HG03066 (cell line): ENCODE results near the gene OR51A7.
"Not testable (repeated sequence)": the region's sequence is repeated elsewhere in the genome, so short reads cannot be mapped to it uniquely, and the experiment has no call there.

ENCODE experiments used
- ATAC-seq: cut with Tn5 transposase; IDR thresholded peaks from one replicate; pipeline ENCODE4 v1.9.1; 2021; ENCODE audit warnings: low read depth; ENCODE audit not compliant: unreplicated experiment

The OR51A7 gene, protein sequence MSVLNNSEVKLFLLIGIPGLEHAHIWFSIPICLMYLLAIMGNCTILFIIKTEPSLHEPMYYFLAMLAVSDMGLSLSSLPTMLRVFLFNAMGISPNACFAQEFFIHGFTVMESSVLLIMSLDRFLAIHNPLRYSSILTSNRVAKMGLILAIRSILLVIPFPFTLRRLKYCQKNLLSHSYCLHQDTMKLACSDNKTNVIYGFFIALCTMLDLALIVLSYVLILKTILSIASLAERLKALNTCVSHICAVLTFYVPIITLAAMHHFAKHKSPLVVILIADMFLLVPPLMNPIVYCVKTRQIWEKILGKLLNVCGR

DNA sequence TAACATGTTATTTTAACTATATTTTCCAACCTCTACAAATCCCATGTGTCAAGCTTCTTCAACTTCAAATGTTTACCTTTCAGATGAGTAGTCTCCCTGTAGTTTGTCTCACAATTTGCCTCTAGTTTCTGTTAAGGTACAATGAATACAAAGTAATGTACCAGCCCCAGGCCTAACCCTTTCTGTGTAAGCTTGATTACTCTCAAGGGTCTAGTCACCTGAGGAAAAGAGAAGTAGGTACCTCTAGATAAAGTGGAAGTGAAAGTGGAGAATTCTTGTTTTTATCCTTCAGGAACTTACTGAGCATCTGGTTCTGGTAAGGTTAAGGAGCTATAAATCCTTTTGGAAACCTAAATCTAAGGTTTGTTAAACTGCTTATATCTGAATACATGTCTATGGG is at the start of gene OR51A7:
Gene OR51A7 (plus strand): TSS at position 300 of the 400 bp plus-strand sequence. CDS start 3,587 bp downstream, outside the sequence.
- ATAC-seq: no peak

DNA sequence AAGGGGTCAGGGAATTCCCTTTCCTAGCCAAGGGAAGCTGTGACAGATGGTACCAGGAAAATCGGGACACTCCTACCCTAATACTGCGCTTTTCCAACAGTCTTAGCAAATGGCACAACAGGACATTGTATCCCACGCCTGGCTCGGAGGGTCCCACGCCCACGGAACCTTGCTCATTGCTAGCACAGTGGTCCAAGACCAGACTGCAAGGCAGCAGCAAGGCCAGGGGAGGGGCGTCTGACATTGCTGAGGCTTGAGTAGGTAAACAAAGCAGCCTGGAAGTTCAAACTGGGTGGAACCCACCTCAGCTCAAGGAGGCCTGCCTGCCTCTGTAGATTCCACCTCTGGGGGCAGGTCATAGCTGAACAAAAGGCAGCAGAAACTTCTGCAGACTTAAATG is 49.3 kb upstream of the OR51A7 start:
- not testable (repeated sequence) for ATAC-seq

GRCh38 chr11:4862447-4863236 is 40.9 kb upstream of the OR51A7 start:
- ATAC-seq: no peak

DNA sequence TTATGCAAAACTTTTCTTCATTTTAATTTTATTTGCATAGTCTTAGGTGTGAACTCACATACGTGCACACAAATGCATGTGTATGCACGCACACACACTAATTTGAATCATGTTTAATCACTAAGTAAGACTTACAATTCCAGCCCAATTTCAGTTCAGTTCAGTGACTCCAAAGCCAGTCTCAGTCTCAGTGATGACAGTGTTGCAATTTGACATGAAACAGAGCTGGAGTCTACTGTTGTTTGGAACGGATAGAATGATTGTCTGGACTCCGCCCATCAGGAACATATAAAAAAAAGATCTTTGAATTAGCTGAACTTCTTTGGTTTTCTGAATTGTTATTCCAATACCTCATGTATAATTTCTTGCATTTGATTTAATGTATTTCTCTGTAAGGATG is 39.7 kb upstream of the OR51A7 start:
- ATAC-seq: no peak

DNA sequence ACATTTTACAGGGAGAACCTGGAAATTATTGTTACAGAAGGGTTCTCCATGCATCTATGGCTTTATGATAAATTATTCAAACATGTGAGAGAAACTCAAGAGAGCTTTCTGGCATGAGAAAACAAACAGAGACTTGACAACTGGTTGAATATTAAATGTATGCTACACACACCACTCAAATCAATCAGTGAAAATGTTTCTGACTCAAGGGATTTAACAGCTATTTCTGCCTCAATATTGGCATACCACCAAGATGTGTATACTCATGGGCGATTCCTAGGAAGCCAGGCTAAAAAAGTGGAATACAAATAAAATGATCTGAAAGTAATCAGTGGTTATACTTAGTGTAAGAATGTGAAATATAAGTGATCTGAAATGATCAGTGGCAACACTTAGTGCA is 37.7 kb upstream of the OR51A7 start:
- no peak for ATAC-seq

GRCh38 chr11:4881188-4881587 is 22.4 kb upstream of the OR51A7 start:
- no peak for ATAC-seq

GRCh38 chr11:4881860-4882500 is 21.6 kb upstream of the OR51A7 start, which contains the start of gene OR51T1:
Gene OR51T1, plus strand, starts transcription at chr11:4881900. Its CDS starts 0 bp downstream, at chr11:4881900.
- no peak for ATAC-seq

DNA sequence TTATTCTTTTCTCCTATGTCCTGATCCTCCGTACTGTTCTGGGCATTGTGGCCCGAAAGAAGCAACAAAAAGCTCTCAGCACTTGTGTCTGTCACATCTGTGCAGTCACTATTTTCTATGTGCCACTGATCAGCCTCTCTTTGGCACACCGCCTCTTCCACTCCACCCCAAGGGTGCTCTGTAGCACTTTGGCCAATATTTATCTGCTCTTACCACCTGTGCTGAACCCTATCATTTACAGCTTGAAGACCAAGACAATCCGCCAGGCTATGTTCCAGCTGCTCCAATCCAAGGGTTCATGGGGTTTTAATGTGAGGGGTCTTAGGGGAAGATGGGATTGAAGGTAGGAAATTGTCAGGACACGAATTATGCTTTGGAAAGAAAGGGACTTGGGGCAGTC is 21.0 kb upstream of the OR51A7 start:
- no peak for ATAC-seq

- no peak for ATAC-seq
These were observed 19.2 kb upstream of the OR51A7 start for GRCh38 chr11:4884361-4884760.

- no peak for ATAC-seq
These were observed 17.4 kb upstream of the OR51A7 start for GRCh38 chr11:4886186-4886585.

GRCh38 chr11:4887591-4887990 is 16.0 kb upstream of the OR51A7 start:
- no peak for ATAC-seq

DNA sequence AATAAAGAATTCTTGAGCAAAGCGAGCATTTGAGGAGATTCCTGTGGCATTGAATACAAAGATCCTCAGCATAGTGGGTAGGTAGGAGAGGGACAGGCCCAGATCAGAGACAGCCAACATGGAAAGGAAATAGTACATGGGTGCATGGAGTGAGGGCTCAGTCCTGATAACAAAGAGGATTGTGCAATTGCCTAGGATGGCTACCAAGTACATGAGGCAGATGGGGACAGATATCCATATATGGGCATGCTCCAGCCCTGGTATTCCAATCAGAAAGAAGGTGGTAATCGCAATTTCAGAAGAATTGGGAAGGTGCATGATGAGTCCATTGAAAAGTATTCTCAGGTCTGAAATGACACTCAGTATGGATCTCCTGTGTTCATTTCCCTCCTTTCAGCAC is 13.3 kb upstream of the OR51A7 start:
- ATAC-seq: no peak

- ATAC-seq: no peak
These were observed 11.5 kb upstream of the OR51A7 start for GRCh38 chr11:4891996-4892640.

- no peak for ATAC-seq
These were observed 13.0 kb downstream of the OR51A7 start for GRCh38 chr11:4916581-4916980.

- no peak for ATAC-seq
These were observed 15.7 kb downstream of the OR51A7 start, which contains the start of gene OR51G2 for GRCh38 chr11:4919250-4919649. Gene OR51G2, minus strand, starts transcription at chr11:4919350. Its CDS starts 3,687 bp downstream, at chr11:4915663.

DNA sequence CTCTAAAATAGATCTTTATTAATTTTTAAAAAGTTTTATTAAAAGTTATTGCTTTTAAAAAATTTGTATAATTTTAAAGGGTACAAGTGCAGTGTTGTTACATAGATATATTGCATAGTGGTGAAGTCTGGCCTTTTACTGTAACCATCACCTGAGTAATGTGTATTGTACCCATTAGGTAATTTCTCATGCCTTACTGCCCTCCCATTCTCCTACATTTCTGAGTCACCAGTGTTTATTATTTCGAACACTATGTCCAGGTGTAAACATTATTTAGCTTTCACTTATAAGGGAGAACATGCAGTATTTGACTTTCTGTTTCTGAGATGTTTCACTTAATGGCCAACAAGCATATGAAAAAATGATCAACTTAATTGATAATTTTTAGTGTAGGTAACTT is 18.2 kb downstream of the OR51A7 start:
- ATAC-seq: no peak

DNA sequence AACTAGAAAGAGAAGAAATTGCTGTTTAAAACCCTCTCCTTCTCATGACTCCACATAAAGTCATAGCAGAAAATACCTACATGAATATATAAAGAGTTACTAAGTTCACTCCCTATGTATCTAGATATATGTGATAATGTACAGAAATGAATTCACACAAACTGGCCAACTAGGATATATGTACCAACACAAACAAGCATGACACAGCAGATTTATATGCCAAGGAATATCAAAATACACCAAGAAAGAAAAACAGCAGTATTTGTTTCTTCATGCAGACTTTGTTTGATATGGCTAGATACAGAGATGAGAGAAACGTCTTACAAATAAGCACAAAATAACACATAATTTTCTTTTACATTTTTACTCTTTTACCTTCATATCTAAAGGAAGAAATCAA is 18.7 kb downstream of the OR51A7 start:
- no peak for ATAC-seq

DNA sequence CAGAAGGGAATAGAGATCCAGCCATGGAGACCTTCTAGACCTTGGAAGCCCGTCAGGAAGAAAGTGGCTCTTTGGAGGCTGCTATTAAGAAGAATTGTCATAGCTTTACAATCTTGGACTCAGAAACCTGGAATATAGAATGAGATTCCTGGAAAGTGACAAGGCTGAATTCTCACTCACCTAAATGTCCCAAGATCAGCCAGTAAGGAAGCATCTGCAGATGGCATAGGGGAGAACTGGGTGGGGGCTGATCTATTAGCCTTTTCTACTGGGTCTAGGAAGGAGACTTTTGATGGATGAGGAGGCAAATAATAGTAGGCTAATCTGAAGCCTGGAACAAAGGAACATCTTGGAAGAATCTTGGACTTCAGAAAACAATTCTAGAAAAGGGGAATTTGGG is 20.7 kb downstream of the OR51A7 start, which contains the start of gene OR51G1:
Gene OR51G1 (minus strand): TSS at position 101 of the 400 bp plus-strand sequence. CDS start 0 bp downstream, at position 101.
- ATAC-seq: no peak

GRCh38 chr11:4926608-4927007 is 23.0 kb downstream of the OR51A7 start:
- ATAC-seq: no peak

DNA sequence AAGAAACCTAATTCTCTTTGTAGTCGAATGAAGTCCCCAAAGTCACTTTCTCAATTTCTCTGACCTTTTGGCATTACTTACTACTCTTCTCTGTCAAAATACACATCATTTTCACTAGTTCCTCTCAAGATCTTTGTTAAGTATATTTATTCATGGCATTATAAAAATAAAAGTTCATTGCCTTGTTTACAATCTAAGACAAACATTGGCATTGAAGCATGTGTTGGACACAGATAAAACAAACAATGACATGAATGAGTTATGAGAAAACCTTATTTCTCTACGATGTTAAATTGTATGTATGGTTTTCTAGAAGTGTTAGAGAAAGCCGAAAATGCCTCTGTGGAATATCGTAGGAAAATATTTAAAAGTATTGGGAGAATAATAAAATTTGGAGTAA is 29.2 kb downstream of the OR51A7 start:
- no peak for ATAC-seq

DNA sequence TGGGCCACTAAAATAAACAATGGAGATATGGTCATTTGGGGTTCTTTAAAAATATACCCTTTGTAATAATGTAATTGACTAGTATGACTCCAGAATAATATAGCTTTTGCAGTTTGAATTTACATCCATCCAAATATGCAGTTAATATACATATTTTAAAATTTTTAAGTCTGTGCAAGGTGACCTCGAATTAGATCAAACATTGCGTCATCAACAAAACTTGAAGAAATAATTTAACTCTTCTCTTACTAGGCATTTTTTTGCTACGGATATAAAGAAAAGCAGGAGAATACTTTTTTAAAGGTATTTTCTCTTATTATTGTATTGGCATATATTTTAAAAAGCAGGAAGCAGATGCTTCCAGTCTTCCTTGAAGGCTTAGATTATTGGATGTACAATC is 33.2 kb downstream of the OR51A7 start:
- ATAC-seq: no peak
